ENCODE results near the gene PCSK6.

- TF ChIP-seq EZH2phosphoT487 (IDR thresholded peaks at IDR 0.05; ENCODE audit: insufficient read depth, low read depth) (no peak), EZH2 (IDR thresholded peaks at IDR 0.05; ENCODE audit: insufficient read depth, poor library complexity, severe bottlenecking) (no peak)
Measured at GRCh38 chr15:101338502-101339057, 150.9 kb downstream of the PCSK6 start.
